ENCODE measurements around the gene TTC27.
"Not testable (repeated sequence)": the region's sequence is repeated elsewhere in the genome, so short reads cannot be mapped to it uniquely, and the experiment has no call there.

Gene TTC27

DNA sequence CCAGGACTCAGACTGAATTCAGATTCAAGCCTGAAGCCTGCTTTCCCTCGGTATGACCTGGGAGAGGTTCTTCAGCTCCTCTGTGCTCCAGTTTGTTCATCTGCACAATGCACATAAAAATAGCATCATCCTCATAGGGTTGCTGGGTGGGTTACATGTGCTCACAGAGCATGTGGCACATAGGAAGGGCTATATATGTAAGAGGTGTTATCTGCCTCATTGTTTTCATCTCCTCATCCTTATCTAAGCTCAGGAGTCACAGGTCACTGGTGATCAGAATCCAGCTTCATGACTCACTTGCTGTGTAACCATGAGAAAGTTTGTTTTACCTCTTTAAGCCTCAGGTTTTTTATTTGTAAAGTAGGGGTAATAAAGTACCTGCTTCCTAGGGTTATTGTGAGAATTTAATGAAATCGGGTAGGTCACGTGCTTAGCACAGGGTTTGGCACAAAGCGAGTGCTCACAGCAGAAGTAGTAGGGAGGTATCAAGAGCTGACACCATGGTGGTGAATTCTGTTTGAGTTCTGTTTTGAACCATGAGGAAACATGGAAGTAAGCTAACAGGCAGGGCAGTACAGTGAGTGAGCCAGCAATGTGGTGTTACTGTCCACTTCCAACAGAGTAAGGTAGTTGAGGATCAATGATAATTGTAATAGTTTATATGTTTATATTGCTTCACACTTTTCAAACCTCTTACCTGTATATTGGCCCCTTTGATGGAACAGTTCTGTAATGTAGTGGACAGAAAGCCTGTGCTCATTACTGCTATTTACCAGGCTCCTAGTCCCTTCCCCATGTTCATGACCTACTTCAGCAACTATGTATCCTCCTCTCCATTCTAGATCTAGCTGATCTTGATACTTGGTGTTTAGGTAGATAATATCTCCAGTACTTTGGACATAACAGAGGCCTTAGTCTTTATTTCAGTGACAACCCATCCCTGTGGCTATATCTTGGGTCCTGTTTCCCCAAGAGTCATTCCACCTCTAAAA is 177.6 kb downstream of the TTC27 start:
- no peak for DNase-seq (ENCODE audit: low read depth in 2 of 2, low spot score in 1 of 2)

DNA sequence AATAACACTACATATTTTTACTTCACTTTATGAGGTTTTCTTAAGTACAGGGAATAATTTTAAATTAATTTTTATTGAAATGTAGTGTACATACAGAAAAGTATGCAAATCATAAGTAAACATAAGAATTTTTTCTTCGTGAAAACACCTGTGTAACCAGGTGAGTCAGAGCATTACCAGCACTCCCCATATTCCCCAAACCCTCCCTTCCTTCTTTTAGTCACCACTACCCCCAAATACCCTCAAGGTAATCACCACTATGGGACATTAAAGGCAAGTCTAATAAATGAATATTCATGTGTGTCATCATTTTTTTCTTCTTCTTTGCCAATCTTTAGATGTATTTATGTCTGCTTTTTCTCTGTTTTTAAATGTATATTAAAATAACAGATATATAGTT is 179.0 kb downstream of the TTC27 start:
- DNase-seq (ENCODE audit: low read depth in 2 of 2, low spot score in 1 of 2), result no peak

DNA sequence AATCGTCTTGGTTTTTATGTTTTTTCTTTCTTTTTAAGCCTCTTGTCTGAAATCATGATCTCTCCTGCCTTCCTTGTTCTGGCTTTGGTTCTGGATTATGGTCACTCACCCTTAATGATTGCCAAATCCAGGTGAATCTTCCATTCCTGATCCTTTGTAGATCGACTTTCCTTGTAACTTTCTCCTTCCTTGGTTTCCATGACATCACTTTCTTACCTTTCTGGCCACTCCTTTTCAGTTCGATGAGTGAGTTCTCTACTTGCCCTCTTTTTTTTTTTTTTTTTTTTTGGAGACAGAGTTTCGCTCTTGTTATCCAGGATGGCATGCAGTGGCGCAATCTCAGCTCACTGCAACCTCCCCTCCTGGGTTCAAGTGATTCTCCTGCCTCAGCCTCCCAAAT is 179.8 kb downstream of the TTC27 start:
- DNase-seq (ENCODE audit: low read depth in 2 of 2, low spot score in 1 of 2), result no peak

DNA sequence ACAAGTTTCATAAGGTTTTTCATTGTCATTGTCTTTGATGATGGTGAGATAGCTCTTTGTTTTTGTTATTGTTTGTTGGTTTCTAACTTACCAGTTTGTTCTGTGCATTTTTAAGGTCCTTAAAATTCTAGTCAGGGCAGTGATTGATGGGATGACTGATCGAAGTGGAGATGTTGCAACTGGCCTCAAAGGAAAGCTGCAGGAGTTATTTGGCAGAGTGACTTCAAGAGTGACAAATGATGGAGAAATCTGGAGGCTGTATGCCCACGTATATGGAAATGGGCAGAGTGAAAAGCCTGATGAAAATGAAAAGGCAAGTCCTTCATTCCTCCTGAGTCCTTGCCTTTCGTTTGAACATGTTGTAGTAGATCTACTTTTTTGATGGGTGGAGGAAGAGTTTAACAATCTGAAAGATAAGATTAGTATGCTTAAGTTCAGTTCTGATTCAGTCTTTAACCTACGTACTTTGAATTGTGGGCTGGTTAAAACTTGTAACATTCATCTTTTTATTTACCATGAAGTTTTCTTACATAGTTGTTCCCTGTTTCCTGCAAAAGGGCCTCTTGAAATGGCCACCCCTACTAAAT is 183.2 kb downstream of the TTC27 start:
- DNase-seq (ENCODE audit: low read depth in 2 of 2, low spot score in 1 of 2), result no peak

DNA sequence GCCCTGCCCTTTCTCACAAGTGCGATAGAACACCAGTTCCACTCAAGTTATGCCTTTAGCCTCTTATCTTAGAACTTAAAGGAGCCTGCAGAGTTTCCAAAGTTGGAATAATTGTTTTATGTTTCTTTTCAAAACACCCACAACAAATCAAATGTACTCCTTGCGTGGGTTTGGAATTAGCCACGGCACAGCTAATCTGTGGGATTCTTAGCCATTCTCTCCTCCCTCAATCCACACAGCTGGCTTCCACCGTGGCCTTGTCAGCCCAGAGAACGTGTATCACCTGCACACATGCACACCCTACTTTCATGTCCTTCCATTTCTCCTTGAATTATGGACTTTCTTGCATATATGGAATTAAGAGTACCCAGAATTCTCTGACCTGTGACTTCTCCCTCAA is 183.8 kb downstream of the TTC27 start:
- DNase-seq (ENCODE audit: low read depth in 2 of 2, low spot score in 1 of 2), result no peak

DNA sequence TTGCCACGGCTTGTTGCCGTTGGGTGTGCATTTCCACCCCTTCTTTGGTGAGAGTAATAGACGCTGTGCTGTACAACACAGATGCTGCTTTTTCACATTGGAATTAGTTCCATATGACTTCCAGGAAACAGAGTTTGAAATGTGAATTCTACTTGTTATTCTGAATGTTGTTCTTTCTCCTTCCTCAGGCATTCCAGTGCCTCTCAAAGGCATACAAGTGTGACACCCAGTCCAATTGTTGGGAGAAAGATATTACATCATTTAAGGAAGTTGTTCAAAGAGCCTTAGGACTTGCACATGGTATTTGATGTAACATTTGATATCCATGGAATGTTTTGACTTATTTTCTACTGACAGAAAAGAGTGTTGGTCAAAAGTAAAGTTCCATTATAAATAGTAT is 184.5 kb downstream of the TTC27 start:
- no peak for DNase-seq (ENCODE audit: low read depth in 2 of 2, low spot score in 1 of 2)

DNA sequence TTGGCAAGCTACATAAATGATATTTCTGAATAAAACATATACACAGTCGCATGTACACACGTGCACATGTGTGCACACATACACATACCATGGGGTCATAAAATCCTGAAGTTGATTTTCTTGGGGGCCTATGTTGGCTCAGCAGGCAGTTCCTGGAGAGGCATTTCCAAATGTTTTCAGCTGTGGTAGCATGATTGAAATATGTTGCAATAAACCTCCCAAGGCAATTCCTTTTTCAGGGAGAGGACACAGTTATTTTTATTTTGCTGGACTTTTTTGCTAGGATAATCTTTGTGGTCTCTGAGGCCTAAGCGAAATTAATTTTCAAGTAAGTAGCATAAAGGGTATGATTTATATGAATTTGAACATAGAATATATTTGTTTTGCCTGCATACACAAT is 192.2 kb downstream of the TTC27 start:
- DNase-seq (ENCODE audit: low read depth in 2 of 2, low spot score in 1 of 2), result no peak

DNA sequence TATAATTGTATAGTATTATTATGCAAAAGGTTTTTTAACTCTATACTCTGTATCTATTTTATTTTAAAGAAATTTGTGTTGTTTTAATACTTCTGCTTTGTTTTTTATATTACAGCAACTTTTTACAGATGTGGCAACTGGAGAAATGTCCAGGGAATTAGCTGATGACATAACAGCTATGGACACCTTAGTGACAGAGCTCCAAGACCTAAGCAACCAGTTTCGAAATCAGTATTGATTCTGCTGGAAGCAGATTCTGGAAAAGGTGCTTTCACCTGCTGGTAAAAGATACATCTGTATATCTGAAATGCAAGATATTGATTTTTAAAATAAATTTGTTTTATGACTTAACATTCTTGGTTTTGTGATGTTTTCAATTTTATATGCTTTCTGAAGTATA is 192.9 kb downstream of the TTC27 start:
- DNase-seq (ENCODE audit: low read depth in 2 of 2, low spot score in 1 of 2), result no peak

DNA sequence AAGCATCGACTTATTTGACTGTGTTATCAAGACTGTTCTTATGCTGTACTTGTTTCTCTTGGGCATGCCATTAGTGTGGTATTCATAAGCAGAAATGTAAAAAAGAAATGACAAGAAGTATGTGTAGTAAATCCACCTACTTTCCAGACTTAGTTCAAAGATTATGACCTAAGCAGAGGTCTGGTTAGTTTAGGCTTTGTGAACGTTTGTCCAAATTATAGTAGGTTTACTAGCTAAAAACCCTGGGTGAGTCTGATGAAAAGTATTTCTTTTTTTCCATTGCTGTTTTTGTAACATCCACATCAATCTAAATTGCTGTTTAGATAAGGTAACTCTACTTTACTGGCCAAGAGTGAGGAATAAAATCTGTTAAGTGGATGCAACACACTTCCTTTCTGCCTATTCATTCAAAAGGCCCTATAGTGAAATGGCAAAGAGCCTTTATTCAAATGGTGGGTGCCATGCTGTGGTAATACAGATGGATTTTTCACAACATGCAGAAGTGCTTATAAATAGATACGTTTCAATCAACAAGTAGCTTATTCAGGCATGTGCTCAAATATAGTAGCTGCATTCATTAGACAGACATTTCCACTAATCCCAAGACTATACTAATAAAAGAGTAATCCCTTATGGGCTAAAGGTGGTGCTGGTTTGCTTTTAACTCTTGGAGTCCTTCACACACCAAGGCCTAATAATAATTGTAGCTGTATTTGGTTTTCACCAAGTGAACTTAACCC is 196.4 kb downstream of the TTC27 start:
- no peak for DNase-seq (ENCODE audit: low read depth in 2 of 2, low spot score in 1 of 2)

DNA sequence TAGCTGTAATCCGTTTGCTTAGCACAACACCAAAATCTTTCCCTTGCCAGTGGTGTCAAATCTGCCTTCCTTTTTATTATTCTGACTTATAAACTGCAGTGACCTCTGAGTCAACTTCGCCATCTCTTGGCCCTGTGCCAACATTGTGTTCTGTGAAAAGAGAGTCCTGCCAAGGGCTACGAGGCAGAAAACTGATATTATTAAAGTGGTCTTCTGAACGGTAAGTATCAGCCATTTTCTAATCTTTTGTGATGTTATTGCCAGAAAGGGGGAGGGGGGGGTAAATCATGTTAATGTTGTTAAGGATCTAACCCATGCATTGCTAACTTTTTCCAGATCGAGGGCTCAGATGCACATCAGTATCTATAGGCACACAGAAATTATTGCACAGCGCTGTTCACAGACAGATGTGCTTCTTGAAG is 197.5 kb downstream of the TTC27 start:
- no peak for DNase-seq (ENCODE audit: low read depth in 2 of 2, low spot score in 1 of 2)

DNA sequence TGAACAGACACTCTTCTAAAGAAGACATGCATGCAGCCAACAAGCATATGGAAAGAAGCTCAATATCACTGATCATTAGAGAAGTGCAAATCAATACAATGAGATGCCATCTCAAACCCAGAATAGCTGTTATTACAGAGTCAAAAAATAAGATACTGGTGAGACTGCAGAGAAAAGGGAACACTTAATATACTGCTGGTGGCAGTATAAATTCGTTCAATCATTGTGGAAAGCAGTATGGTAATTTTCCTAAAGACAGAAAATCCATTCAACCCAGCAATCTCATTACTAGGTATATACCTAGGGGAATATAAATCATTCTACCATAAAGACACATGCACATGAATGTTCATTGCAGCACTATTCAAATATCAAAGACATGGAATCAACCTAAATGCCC is 202.3 kb downstream of the TTC27 start:
- DNase-seq (ENCODE audit: low read depth in 2 of 2, low spot score in 1 of 2), result no peak

DNA sequence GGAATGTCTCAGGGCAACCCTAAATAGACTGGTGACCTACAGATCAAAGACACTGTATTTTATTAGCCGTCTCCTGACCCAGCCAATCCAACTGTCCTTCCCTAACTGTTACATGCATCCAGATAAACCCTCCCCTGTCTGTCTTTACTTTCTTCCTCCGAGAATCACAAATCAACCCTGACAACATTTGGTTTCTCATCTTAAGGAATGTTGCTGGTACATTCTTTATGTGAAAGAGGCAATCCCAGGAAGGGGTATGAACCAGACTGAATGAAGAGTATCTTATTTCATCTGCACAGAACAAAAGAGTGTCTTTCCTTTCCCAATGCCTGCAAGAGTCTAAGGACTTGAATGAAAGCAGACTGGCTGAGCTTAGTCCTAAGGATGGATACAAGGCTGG is 205.0 kb downstream of the TTC27 start:
- no peak for DNase-seq (ENCODE audit: low read depth in 2 of 2, low spot score in 1 of 2)

DNA sequence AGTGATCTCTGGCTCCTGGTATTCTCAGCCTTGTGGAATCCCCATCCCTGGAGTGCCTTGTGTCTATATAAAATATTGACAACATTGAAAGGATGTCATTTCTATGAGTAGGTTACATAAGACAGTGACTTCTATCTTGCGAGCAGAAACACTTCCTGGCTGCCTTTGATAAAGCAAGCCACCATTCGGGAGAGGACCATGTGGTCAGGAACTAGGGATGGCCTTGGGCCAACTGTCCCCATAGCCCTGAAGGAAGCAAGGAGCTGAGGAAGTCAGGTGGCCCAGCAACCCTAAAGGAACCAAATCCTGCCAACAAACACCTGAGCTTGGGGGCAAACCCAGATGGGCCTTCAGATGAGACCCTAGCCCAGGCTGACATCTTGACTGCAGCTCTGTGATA is 205.9 kb downstream of the TTC27 start:
- DNase-seq (ENCODE audit: low read depth in 2 of 2, low spot score in 1 of 2), result no peak

DNA sequence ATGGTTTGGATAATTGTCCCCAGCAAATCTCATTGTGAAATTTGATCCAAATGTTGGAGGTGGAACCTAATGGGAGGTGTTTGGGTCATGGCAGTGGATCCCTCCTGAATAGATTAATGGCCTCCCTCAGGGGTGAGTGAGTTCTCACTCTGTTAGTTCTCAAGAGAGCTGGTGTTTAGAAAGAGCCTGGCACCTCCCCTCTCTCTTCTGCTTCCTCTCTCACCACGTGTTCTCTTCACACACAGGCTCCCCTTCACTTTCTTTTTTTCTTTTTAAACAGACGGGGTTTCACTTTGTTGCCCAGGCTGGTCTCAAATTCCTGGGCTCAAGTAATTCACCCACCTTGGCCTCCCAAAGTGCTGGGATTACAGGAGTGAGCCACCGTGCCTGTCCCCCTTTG is 207.3 kb downstream of the TTC27 start:
- DNase-seq (ENCODE audit: low read depth in 2 of 2, low spot score in 1 of 2), result no peak

DNA sequence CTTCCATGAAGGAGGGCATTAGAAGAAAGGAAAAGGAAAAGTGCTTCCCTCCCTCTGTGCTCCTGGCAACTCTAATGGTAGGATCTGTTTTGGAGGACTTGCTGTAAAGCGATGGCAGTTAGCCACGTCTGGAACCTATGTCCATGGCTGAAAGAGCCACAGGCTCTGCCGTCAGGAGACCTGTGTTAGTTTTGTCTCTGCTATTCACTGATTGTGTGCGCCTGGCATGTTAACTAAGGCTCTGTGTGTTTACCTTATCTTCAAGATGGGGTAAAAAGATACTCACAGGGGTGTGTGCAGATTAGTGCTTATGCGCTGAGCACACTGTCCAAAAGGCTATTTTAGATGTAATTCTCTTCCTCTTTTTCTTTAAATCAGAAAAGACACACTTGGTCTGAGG is 209.1 kb downstream of the TTC27 start:
- no peak for DNase-seq (ENCODE audit: low read depth in 2 of 2, low spot score in 1 of 2)

DNA sequence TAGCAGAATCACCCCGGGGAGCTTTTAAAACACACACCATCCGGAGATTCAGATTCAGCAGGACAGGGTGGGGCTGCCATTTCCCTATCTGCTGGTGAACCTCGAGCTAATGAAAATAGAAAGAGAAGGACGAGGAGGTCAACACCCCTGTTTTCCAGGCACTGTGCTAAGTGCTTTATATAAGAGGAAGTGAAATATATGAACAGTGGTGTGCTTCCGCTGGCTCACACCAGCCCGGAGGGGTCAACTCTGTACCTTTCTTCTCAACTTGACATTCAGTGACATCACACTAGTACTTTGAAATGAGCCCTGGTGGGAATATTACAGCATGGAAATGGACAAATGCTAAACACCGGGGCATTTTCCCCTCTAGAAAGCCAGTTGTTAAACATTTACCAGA is 210.6 kb downstream of the TTC27 start:
- DNase-seq (ENCODE audit: low read depth in 2 of 2, low spot score in 1 of 2), result no peak

DNA sequence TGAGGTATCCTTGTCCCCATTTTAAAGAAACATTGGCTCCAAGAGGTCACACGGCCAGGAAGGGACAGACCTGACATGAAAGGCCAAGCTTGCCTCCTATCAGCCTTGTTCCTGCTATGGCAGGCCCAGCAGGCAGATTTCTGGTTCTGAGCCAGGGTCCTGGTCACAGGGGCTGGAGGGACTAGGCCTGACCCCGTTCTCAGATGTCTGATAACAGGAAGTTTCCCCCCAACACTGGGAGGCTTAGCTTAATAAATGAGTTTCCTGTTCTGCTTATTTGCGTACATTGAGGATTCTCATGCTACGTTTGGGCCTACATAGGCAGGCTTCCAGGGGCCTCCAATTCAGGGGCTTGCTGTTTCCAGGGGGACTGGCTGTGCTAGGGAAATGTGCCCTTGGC is 211.1 kb downstream of the TTC27 start:
- DNase-seq (ENCODE audit: low read depth in 2 of 2, low spot score in 1 of 2), result no peak

DNA sequence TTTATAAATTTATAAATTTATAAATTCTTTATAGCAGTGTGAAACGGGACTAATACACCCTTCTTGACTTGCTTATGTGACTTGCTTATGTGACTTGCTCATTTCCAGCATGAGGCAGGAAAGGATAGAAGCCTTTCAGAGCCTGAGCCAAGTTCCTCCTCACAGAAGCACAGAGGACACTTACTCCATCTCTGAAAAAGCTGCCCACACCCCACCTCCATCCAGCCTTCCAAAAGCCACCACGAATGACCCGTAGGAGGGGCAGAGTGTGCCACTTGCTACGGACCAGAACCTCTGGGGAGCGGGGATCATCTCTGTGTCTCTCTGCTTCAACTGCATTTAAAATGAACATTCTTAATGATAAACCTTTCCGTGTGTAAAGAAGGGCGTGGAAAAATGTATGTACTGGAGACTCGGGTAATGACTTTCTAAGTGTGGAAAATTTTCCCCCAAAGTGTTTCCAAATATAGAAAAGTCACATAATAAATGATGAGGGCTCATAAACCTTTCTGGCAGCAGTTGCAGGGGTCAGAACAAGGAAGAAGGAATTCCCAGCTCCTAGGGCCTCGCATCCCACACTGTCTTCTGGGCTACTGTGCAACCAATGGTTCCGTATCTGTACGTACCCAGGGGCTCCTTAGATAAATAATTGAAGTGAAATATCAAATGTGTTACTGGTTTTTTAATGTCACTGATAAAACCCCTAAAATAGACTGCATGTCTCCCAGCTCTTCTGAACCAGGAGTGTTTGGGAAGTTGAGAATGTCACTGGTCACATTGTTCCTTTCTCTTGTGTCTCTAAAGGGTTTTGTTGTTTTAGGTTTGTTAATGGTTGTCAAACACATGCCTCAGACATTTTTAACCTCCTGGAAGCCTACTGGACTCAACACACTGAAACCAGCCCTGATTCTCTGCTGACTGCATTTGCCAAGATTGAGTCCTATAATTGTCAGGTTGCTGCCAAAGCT is 214.4 kb downstream of the TTC27 start:
- no peak for DNase-seq (ENCODE audit: low read depth in 2 of 2, low spot score in 1 of 2)

DNA sequence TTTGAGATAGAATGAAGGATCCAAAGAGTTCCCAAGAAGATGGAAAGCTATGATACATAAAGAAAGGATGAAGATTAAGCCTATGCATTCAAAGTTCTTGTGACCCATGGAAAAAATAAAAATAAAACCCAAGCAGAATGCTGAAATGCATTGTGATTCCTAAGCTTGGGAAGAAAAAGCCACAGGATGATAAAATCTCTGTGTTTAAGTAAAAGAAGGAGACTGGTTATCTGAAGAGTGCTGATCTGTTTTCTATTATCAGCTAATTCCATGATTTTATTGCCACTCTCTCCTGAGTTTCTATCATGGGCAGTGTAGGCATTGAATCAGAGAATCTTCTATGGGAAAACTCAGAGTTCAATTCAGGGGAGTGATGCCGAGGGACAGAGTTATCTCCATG is 215.8 kb downstream of the TTC27 start:
- DNase-seq (ENCODE audit: low read depth in 2 of 2, low spot score in 1 of 2), result no peak

DNA sequence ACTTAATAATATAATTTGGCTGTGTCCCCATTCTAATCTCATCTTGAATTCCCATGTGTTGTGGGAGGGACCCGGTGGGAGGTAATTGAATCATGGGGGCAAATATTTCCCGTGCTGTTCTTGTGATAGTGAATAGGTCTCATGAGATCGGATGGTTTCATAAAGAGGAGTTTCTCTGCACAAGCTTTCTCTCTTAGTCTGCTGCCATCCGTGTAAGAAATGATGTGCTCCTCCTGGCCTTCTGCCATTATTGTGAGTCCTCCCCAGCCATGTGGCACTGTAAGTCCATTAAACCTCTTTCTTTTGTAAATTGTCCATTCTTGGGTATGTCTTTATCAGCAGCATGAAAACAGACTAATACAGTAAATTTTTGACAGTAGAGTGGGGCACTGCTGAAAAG is 216.4 kb downstream of the TTC27 start:
- no peak for DNase-seq (ENCODE audit: low read depth in 2 of 2, low spot score in 1 of 2)

DNA sequence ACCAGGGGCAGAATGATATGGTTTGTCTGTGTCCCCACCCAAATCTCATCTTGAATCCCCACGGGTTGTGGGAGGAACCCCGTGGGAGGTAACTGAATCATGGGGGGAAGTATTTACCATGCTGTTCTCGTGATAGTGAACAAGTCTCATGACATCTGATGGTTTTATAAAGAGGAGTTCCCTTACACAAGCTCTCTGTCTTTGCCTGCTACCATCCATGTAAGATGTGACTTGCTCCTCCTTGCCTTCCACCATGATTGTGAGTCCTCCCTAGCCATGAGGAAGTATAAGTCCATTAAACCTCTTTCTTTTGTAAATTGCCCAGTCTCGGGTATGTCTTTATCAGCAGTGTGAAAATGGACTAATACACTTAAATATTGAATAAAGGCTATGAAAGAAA is 218.4 kb downstream of the TTC27 start:
- not testable (repeated sequence) for DNase-seq (ENCODE audit: low read depth in 2 of 2, low spot score in 1 of 2)
